K562 (cell line): ENCODE measurements around the gene USP24.

Experiments used
- ATF1 ChIP-seq, 2 experiments: fragments of 450-650 bp in 1 of 2; IDR thresholded peaks; 2 replicates each; pipeline ENCODE4 v1.6.1; 2016; ENCODE audit warnings: missing compliant biosample characterization in 1 of 2, missing genetic modification characterization in 1 of 2
- MYC ChIP-seq, 2 experiments: fragments of 250-450 bp in 1 of 2; sonication (Bioruptor Pico) in 1 of 2; IDR thresholded peaks; 2 replicates each; pipeline versions ENCODE4 v1.5.1 to v1.6.1; 2012 to 2021; ENCODE audit warnings: low read depth in 2 of 2, borderline replicate concordance in 1 of 2, improper control_type of control experiment in 1 of 2, low read length in 1 of 2, mild to moderate bottlenecking in 1 of 2, moderate library complexity in 1 of 2
- POLR2AphosphoS5 ChIP-seq: IDR thresholded peaks from 2 replicates; pipeline ENCODE4 v1.6.1; 2011; ENCODE audit warnings: mild to moderate bottlenecking, low read depth, low read length, moderate library complexity; ENCODE audit not compliant: control insufficient read depth, insufficient read depth
- PREB ChIP-seq: sonication (generic); formaldehyde crosslinking; IDR thresholded peaks from 2 replicates; pipeline ENCODE4 v1.8.1; 2023; ENCODE audit warnings: mild to moderate bottlenecking, missing genetic modification reagents
- RAD21 ChIP-seq, 2 experiments: fragments of 250-450 bp in 1 of 2; fragments of 450-650 bp in 1 of 2; sonication (Bioruptor Pico) in 1 of 2; formaldehyde crosslinking in 1 of 2; IDR thresholded peaks in 1 of 2; conservative IDR thresholded peaks in 1 of 2; 2 replicates each; pipeline versions ENCODE4 v1.4.0 to v1.8.0; 2020 to 2022; ENCODE audit warnings: mild to moderate bottlenecking in 2 of 2, moderate library complexity in 1 of 2
- RFX7 ChIP-seq: fragments of 250-450 bp; sonication (Bioruptor Pico); IDR thresholded peaks from 2 replicates; pipeline ENCODE4 v1.5.1; 2021; ENCODE audit warnings: mild to moderate bottlenecking
- SIN3B ChIP-seq: fragments of 450-650 bp; IDR thresholded peaks from 2 replicates; pipeline ENCODE4 v1.6.1; 2017; ENCODE audit warnings: low read depth, mild to moderate bottlenecking, moderate library complexity
- TF ChIP-seq, protein P1 (sequence below): fragments of 200-800 bp; sonication (Bioruptor generic); IDR thresholded peaks from 2 replicates; pipeline ENCODE4 v1.6.1; 2016; ENCODE audit warnings: missing genetic modification characterization, missing compliant biosample characterization
- TF ChIP-seq, protein P2 (sequence below), 2 experiments: fragments of 450-650 bp; formaldehyde crosslinking in 1 of 2; IDR thresholded peaks; 2 replicates each; pipeline versions ENCODE4 v1.4.0 to v1.6.1; 2014 to 2020; ENCODE audit warnings: mild to moderate bottlenecking in 2 of 2, borderline replicate concordance in 1 of 2, low read depth in 1 of 2
- TF ChIP-seq, protein P3 (sequence below): sonication (generic); formaldehyde crosslinking; IDR thresholded peaks from 2 replicates; pipeline ENCODE4 v1.8.0; 2023; ENCODE audit warnings: mild to moderate bottlenecking, missing genetic modification reagents

DNA sequence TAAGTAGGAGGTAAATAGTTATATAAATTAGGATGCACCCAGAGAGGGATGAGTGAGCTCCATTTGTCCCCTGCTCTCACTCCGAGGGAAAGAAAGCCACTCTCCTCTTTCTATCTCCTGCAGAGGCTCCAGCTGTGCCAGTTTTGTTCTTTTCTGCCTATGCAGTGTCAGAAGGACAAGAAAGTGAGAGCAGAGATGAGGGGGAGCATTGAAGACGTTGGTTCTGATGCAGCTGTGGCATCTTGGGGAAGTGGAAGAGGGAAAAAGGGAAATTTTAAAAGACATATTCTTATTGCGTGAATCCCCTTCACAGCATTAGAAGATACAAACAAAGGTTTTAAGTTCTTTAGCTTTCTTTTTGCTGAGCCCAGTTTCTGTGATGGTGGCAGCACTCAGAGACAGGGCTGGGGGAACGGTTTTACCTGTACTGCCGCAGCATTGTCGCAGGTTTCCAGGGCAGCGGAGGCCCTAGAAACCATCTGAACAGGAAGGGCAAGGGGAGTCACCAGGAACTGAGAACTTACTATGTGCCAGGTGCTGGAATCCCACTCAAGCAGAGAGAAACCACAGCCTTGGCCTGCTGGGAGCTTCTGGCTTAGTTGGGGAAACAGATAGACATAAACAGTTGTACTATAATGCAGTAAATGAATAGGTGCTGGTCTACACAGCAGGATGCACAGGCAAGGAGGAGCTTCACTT, 44.9 kb upstream of the USP24 start:
- TF ChIP-seq, protein P1, sequence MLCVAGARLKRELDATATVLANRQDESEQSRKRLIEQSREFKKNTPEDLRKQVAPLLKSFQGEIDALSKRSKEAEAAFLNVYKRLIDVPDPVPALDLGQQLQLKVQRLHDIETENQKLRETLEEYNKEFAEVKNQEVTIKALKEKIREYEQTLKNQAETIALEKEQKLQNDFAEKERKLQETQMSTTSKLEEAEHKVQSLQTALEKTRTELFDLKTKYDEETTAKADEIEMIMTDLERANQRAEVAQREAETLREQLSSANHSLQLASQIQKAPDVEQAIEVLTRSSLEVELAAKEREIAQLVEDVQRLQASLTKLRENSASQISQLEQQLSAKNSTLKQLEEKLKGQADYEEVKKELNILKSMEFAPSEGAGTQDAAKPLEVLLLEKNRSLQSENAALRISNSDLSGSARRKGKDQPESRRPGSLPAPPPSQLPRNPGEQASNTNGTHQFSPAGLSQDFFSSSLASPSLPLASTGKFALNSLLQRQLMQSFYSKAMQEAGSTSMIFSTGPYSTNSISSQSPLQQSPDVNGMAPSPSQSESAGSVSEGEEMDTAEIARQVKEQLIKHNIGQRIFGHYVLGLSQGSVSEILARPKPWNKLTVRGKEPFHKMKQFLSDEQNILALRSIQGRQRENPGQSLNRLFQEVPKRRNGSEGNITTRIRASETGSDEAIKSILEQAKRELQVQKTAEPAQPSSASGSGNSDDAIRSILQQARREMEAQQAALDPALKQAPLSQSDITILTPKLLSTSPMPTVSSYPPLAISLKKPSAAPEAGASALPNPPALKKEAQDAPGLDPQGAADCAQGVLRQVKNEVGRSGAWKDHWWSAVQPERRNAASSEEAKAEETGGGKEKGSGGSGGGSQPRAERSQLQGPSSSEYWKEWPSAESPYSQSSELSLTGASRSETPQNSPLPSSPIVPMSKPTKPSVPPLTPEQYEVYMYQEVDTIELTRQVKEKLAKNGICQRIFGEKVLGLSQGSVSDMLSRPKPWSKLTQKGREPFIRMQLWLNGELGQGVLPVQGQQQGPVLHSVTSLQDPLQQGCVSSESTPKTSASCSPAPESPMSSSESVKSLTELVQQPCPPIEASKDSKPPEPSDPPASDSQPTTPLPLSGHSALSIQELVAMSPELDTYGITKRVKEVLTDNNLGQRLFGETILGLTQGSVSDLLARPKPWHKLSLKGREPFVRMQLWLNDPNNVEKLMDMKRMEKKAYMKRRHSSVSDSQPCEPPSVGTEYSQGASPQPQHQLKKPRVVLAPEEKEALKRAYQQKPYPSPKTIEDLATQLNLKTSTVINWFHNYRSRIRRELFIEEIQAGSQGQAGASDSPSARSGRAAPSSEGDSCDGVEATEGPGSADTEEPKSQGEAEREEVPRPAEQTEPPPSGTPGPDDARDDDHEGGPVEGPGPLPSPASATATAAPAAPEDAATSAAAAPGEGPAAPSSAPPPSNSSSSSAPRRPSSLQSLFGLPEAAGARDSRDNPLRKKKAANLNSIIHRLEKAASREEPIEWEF (CRISPR knock-in tag): no peak
- TF ChIP-seq RAD21 (CRISPR knock-in tag; conservative IDR thresholded peaks at IDR 0.05 in 1 of 2, IDR thresholded peaks at IDR 0.05 in 1 of 2): no peak
- TF ChIP-seq, protein P2, sequence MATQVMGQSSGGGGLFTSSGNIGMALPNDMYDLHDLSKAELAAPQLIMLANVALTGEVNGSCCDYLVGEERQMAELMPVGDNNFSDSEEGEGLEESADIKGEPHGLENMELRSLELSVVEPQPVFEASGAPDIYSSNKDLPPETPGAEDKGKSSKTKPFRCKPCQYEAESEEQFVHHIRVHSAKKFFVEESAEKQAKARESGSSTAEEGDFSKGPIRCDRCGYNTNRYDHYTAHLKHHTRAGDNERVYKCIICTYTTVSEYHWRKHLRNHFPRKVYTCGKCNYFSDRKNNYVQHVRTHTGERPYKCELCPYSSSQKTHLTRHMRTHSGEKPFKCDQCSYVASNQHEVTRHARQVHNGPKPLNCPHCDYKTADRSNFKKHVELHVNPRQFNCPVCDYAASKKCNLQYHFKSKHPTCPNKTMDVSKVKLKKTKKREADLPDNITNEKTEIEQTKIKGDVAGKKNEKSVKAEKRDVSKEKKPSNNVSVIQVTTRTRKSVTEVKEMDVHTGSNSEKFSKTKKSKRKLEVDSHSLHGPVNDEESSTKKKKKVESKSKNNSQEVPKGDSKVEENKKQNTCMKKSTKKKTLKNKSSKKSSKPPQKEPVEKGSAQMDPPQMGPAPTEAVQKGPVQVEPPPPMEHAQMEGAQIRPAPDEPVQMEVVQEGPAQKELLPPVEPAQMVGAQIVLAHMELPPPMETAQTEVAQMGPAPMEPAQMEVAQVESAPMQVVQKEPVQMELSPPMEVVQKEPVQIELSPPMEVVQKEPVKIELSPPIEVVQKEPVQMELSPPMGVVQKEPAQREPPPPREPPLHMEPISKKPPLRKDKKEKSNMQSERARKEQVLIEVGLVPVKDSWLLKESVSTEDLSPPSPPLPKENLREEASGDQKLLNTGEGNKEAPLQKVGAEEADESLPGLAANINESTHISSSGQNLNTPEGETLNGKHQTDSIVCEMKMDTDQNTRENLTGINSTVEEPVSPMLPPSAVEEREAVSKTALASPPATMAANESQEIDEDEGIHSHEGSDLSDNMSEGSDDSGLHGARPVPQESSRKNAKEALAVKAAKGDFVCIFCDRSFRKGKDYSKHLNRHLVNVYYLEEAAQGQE (IDR thresholded peaks at IDR 0.05; ENCODE audit: borderline replicate concordance): no peak
- TF ChIP-seq, protein P2 (CRISPR knock-in tag; IDR thresholded peaks at IDR 0.05; ENCODE audit: low read depth): no peak
- no peak for TF ChIP-seq POLR2AphosphoS5
- TF ChIP-seq MYC (IDR thresholded peaks at IDR 0.05; ENCODE audit: low read depth, low read length): no peak
- no peak for TF ChIP-seq MYC (CRISPR knock-in tag; IDR thresholded peaks at IDR 0.05; ENCODE audit: borderline replicate concordance, low read depth)
- TF ChIP-seq RFX7 (CRISPR knock-in tag): no peak
- TF ChIP-seq, protein P3, sequence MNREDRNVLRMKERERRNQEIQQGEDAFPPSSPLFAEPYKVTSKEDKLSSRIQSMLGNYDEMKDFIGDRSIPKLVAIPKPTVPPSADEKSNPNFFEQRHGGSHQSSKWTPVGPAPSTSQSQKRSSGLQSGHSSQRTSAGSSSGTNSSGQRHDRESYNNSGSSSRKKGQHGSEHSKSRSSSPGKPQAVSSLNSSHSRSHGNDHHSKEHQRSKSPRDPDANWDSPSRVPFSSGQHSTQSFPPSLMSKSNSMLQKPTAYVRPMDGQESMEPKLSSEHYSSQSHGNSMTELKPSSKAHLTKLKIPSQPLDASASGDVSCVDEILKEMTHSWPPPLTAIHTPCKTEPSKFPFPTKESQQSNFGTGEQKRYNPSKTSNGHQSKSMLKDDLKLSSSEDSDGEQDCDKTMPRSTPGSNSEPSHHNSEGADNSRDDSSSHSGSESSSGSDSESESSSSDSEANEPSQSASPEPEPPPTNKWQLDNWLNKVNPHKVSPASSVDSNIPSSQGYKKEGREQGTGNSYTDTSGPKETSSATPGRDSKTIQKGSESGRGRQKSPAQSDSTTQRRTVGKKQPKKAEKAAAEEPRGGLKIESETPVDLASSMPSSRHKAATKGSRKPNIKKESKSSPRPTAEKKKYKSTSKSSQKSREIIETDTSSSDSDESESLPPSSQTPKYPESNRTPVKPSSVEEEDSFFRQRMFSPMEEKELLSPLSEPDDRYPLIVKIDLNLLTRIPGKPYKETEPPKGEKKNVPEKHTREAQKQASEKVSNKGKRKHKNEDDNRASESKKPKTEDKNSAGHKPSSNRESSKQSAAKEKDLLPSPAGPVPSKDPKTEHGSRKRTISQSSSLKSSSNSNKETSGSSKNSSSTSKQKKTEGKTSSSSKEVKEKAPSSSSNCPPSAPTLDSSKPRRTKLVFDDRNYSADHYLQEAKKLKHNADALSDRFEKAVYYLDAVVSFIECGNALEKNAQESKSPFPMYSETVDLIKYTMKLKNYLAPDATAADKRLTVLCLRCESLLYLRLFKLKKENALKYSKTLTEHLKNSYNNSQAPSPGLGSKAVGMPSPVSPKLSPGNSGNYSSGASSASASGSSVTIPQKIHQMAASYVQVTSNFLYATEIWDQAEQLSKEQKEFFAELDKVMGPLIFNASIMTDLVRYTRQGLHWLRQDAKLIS (CRISPR knock-in tag): no peak
- TF ChIP-seq ATF1 (CRISPR knock-in tag; IDR thresholded peaks at IDR 0.05): no peak
- no peak for TF ChIP-seq ATF1 (tag; IDR thresholded peaks at IDR 0.05)
- TF ChIP-seq SIN3B: no peak
- TF ChIP-seq PREB (CRISPR knock-in tag): no peak
